Measurements from ENCODE around the gene TRMT6.

The TRMT6 gene

GRCh38 chr20:5950271-5951031 is at the start of gene TRMT6, which contains the start of gene MCM8:
TRMT6 (minus strand) TSS chr20:5950533; CDS start chr20:5950405, 128 bp downstream.
MCM8 (plus strand) TSS chr20:5950652; CDS start chr20:5952016, 1,364 bp downstream.
- DNase-seq, result peak; percentile 99

- DNase-seq, result no peak
Measured at GRCh38 chr20:5999783-6000182, 49.5 kb upstream of the TRMT6 start.

GRCh38 chr20:5996765-5997164 is 46.4 kb upstream of the TRMT6 start:
- peak; percentile 27 for DNase-seq

- no peak for DNase-seq
Measured at GRCh38 chr20:5991623-5992441, 41.5 kb upstream of the TRMT6 start.

GRCh38 chr20:5990946-5991345 is 40.6 kb upstream of the TRMT6 start:
- no peak for DNase-seq

- DNase-seq, result no peak
Measured at GRCh38 chr20:5989539-5989938, 39.2 kb upstream of the TRMT6 start.

GRCh38 chr20:5987383-5987782 is 37.0 kb upstream of the TRMT6 start:
- no peak for DNase-seq

- DNase-seq, result no peak
Measured at GRCh38 chr20:5980720-5981538, 30.6 kb upstream of the TRMT6 start.

GRCh38 chr20:5979801-5980200 is 29.5 kb upstream of the TRMT6 start:
- no peak for DNase-seq

GRCh38 chr20:5977975-5978374 is 27.6 kb upstream of the TRMT6 start:
- DNase-seq, result no peak

GRCh38 chr20:5977223-5977622 is 26.9 kb upstream of the TRMT6 start:
- no peak for DNase-seq

- DNase-seq, result no peak
Measured at GRCh38 chr20:5975778-5976177, 25.4 kb upstream of the TRMT6 start.

GRCh38 chr20:5974531-5974930 is 24.2 kb upstream of the TRMT6 start:
- DNase-seq, result no peak

GRCh38 chr20:5973971-5974370 is 23.6 kb upstream of the TRMT6 start:
- DNase-seq, result no peak

- no peak for DNase-seq
Measured at GRCh38 chr20:5973172-5973571, 22.8 kb upstream of the TRMT6 start.

- no peak for DNase-seq
Measured at GRCh38 chr20:5971203-5971602, 20.9 kb upstream of the TRMT6 start.

GRCh38 chr20:5970381-5970780 is 20.0 kb upstream of the TRMT6 start:
- no peak for DNase-seq

GRCh38 chr20:5969940-5970339 is 19.6 kb upstream of the TRMT6 start:
- DNase-seq, result no peak

GRCh38 chr20:5969348-5969935 is 19.1 kb upstream of the TRMT6 start:
- no peak for DNase-seq

GRCh38 chr20:5968462-5968861 is 18.1 kb upstream of the TRMT6 start:
- no peak for DNase-seq

- no peak for DNase-seq
Measured at GRCh38 chr20:5967469-5967868, 17.1 kb upstream of the TRMT6 start.

GRCh38 chr20:5949943-5950270 is 426 bp downstream of the TRMT6 start:
- DNase-seq, result no peak

- DNase-seq, result peak; percentile 54
Measured at GRCh38 chr20:5947276-5947675, 3.1 kb downstream of the TRMT6 start.

Measured in stimulated activated CD4-positive, alpha-beta T cell treated with anti-CD3 and anti-CD28 coated beads, Interleukin-15, amount 100 ng/mL, for 24 hours (primary cell).